Measurements from ENCODE around the gene FAIM2.

FAIM2 gene

DNA sequence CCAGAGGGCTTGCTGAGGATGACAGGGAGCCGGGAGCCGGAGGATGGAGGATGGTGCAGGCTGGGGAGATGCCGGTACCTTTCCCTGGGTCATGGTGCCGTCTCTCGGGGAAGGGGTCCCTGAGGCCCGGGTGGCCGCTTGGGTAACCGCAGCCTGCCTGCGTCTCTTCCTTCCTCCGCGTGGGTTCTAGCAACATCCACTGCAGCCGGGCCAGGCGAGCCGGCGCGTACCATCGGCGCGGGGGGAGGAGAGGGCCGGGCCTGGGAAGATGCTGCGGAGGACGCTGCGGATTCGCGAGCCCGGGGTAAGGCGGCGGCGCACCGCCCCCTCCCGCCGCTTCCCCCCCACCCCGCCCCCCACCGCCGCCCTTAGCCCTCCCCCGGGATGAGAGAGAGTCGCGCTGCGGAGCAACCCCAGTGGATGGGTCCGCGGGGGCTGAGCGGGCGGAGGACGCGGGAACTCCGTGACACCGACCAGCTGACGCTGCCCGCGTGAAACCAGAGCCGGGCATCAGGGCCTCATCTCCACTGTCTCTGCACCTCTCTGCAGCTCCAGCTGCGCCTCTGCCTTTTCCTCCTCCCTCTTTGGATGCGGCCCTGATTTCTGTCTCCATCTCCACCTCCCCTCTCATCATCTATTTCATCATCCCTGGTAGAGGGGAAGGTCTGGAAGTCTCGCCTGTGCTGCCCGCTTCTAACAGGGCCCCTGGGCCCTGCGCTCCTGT, at the start of gene FAIM2:
FAIM2 (minus strand) TSS at position 201 of the 724 bp plus-strand sequence; CDS start at position 93, 108 bp downstream.
- DNase-seq: peak; percentile 74

- no peak for DNase-seq
Observed at GRCh38 chr12:49953151-49953550, 49.5 kb upstream of the FAIM2 start.

GRCh38 chr12:49952391-49953055, 48.8 kb upstream of the FAIM2 start:
- no peak for DNase-seq

- DNase-seq: no peak
Observed at GRCh38 chr12:49951411-49952240, 47.9 kb upstream of the FAIM2 start.

- DNase-seq: no peak
Observed at GRCh38 chr12:49950273-49951251, 46.9 kb upstream of the FAIM2 start, which contains the start of gene AQP2. TSS of gene AQP2 (plus strand) at chr12:49950737. CDS start at chr12:49950831, 94 bp downstream.

DNA sequence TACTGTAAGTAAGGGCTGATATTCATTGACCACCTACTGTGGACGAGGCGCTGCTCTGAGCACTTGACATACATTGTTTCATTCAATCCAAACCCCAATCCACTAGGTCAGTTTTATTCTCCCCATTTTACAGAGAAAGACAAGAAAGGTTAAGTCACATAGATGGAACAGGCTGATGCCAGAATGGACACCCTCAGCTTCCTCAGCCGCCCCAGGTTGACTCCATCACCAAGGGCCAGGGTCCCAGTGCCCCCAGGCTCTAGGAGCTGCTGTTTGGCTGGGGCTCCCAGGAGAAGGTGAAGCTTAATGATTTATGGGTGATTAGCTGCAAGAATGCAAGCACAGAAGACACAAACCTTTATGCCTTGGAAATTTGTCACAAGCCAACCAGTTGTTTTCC, 46.2 kb upstream of the FAIM2 start:
- DNase-seq: no peak

- DNase-seq: no peak
Observed at GRCh38 chr12:49948866-49949845, 45.5 kb upstream of the FAIM2 start.

DNA sequence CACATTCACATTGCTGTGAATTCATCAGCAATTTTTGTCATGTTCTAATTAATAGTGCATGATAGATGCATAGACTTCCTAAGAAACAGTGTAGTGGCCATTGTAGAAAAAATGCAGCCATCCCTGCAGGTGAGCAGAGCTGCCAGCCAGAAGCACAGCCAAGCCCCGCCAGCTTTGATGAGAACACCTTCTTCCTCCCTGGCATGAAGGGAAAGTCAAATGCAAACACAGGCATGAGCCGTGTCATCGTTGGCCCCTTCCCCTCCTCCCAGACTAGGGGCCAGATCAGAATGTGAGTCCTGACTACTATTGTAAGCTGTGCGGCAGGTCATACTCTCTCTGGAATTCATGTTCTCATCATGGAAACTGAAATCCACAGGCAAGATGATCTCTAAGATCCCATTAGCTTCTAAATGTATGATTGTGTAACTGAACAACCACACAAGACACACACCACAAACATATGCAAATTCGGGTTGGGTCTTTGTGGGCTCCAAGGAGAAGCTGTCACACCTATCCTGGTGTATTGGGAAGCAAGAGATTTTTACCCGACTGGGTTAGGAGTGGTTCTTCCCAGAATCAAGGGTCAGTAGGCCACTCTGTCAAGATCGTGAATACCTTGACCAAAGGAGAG, 44.0 kb upstream of the FAIM2 start:
- DNase-seq: no peak

- no peak for DNase-seq
Observed at GRCh38 chr12:49946497-49946896, 42.8 kb upstream of the FAIM2 start.

DNA sequence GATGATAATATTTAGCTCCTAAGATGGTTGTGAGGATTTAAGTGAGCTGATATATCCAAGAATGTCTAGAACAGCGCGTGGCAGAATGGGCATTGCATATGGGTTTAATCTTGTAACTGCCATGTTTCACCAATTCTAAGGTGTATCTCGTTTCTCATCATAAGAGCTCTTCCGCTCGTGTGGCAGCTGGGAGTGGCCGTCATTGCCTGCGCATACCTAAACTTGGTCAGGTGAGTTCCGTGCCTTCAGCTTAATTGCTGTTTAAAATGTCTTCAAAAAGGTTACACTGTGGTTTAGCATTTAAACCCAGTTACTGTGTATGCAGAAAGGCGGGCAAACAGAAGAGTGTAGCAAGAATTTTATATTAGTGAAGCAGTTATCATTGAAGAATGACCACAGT, 42.4 kb upstream of the FAIM2 start:
- no peak for DNase-seq

DNA sequence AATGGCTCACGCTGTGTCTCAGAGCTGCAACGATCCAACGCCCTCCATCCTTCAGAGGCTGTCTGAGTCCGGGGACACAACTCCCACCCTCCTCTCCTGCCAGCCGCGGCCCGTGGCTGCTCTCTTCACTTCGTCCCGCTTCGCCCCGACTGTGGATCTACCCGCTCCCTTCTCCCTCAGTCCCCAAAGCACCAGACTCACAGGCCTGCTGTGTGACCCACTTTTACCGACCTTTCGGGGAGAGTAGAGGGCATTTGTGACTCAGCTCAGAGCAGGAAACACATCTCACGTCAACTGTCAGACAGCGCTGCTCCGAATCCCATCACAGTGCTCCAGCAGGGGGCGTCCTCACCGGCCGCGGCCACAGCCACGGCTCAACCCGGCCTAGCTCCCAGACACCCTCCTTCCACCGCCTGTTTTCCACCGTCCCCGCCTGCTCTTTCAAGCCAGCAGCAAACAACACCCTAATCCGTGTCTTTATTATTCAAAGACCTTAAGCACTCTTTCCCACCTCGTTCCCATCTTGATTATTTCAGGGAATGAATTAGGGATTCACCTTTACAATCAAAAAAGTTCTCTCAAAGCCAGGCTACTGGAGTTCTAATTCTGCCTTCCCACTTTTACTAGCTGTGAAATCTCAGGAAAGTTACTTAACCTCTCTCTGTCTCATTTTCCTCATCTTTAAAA, 41.8 kb upstream of the FAIM2 start:
- DNase-seq: no peak

DNA sequence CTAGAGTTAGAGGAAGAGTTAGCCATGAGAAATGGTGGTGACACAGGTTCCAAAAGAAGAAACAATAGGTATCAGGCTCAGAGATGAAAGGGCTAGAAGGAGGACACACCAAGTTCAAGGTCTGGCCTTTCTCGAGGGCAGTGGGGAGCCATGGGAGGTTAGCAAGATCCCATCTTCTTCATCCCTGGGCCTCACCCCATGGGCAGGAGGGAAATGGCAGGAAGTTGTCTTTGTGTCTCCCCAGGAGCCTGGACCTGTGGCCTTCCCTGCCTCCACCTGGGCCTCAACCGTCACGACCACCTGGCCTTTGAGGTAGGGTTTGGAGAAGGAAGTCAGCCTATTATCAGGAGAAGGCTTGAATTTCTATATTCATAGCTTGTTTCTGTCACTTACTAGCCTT, 41.0 kb upstream of the FAIM2 start:
- no peak for DNase-seq

- no peak for DNase-seq
Observed at GRCh38 chr12:49944046-49944445, 40.3 kb upstream of the FAIM2 start.

DNA sequence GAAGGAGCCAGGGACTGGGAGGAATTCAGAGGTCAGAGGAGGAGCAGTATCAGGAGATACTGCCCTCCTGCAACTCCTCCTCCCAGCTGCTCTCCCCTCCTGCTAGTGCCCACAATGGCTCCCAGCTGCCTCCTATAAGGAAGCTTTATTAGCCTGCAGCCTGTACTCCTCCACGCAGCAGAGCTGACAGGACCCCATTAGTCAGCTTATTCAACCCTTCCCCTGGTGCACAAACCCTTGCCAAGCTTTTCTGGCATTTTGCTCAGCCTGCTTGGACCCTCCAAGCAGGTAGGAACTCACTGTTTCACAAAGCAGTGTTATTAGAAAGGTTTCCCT, 39.9 kb upstream of the FAIM2 start:
- DNase-seq: no peak

DNA sequence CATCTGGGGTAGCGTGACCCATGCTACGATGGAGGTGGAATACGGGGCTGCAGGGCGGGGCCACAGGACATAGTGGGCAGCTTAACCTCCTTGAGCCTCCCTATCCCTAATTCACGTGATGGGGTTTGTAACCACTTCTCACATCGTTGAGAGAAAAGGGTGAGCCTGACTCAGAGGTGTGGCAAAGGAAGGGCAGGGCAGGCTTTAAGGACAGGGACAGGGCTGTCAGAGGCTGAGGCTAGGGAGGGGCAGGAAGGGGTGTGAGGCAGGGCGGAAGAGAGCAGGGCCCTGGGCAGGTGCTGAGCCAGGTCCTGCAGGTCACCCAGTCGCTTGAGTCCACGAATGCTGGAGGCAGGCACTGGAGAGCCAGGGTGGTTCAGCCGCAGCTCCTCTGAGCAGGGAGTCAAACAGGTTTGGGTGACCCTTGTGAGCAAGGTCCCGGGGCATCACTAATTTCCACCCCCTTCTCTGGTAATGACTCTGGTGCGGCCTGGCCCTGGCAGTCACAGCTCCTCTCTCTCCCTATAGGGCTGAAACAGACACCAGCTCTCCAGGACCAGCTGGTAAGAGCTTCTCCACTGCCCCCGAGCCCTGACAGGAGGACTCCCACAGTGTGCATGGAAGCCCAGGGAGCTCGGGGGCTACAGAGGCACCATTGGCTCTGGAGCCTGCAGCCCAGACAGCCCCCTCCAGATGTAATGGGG, 39.4 kb upstream of the FAIM2 start:
- DNase-seq: no peak

GRCh38 chr12:49942512-49942893, 38.8 kb upstream of the FAIM2 start:
- DNase-seq: no peak

DNA sequence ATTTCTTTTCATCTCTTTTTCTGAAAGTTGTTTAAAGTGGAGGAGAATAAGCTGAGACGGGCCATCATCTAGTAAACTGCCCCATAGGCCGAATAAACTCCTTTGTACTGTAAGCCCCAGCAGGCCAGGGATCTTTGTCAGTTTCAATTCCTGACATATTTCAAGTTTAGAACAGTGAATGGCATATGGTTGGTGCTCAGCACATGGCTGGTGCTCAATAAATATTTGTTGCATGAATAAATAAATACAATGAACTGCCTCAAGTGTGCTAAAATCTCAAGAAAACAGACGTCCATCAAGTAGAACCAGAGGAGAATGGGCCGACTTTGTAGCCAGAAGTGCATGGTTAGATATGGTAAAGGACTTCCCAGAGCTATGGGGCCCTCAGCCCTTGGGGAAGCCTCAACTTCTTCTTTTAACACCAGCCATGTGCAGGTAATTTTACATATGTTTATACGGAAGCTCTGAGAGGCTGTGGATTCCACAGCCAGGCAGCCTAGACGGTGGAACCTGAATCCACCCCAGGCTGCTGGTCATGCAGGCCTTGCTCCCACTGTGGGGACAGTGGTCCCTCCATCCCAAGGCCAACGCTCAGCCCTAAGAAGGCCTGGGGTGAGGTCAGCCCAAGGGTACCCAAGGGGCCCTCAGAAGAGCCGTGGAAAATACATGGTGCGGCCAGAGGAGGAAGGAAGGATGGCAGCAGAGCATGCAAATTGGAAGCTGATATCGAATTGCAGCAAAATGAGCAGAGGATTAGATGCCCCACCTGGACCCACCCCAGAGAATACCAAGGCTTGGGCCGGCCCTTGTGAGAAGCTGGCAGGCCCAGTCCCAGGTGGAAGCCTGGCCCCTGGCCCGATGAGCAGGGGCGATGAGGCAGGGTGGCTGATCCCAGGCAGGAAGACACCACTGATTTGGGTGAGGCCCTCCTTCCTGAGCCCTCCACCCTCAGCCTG, 38.1 kb upstream of the FAIM2 start:
- DNase-seq: no peak

- no peak for DNase-seq
Observed at GRCh38 chr12:49939707-49940106, 36.0 kb upstream of the FAIM2 start.

All from NCI-H2171 (cell line).